ENCODE data around the gene SKI.

Gene SKI

GRCh38 chr1:2358651-2359640, 130.8 kb downstream of the SKI start:
- no peak for DNase-seq

All from fibroblast of skin of right biceps (primary cell).